Measurements from ENCODE around the gene APIP.

Gene APIP

GRCh38 chr11:34944692-34945091 lies 28.5 kb upstream of the APIP start:
- no peaks in the 10 kb centered on the region for H3K27me3 ChIP-seq (ENCODE audit: low read length)
- H3K9ac ChIP-seq (ENCODE audit: low read length): no peak overlapping the region
- H3K36me3 ChIP-seq (ENCODE audit: low read length): peaks cover 3% of the 10 kb centered on the region; the same call in 1 of the 2 replicates
- peaks cover 3% of the 10 kb centered on the region; the same call in 1 of the 2 replicates for H3K9me3 ChIP-seq (ENCODE audit: insufficient read depth, low read length)
- no peak overlapping the region for H2AFZ ChIP-seq (ENCODE audit: low read depth, low read length, severe bottlenecking)
- H3F3A ChIP-seq (ENCODE audit: insufficient read depth): no peaks in the 10 kb centered on the region
- H3K4me2 ChIP-seq (ENCODE audit: low read depth, low read length, poor library complexity, severe bottlenecking): no peak overlapping the region
- H3K27ac ChIP-seq (ENCODE audit: low read depth, low read length): no peak overlapping the region
- no peaks in the 10 kb centered on the region for H3K9me2 ChIP-seq (replicated peaks; ENCODE audit: insufficient read depth, low read length)
- H4K20me1 ChIP-seq (ENCODE audit: low read depth, low read length): 0 out of 2 replicates have a peak, but pooled peaks cover 4% of the 10 kb centered on the region
- no peak for TF ChIP-seq EZH2phosphoT487 (conservative IDR thresholded peaks at IDR 0.05; ENCODE audit: low read length)
- TF ChIP-seq CTCF (IDR thresholded peaks at IDR 0.05; ENCODE audit: insufficient read depth, low read length, poor library complexity, severe bottlenecking): no peak
- no peaks in the 10 kb centered on the region for H3K79me2 ChIP-seq (ENCODE audit: insufficient read depth, low read length)
- no peak overlapping the region for H3K4me3 ChIP-seq (ENCODE audit: insufficient read depth, low read length, poor library complexity, severe bottlenecking)

DNA sequence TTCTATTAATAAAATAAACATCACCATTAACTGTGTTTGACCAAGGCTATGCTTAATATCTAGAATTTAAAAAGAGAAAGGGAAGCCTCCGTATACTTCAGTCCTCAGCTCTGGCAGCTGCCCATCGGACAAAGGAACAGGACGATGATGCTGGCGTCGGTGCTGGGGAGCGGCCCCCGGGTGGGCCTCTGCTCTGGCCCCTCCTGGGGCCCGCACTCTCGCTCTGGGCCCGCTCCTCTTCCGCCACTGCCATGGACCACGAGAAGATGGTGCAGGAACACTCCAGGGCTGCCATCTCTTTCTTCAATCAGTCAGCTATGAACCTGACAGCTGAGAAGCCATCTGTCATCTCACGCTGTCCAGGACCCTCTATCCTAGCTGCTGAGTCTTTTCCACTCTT lies 25.5 kb upstream of the APIP start:
- Histone ChIP-seq H3K4me2 (ENCODE audit: low read depth, low read length, poor library complexity, severe bottlenecking) (no peak overlapping the region), H3K9me3 (ENCODE audit: insufficient read depth, low read length) (peaks cover 3% of the 10 kb centered on the region; the same call in 1 of the 2 replicates), H3K27ac (ENCODE audit: low read depth, low read length) (no peak overlapping the region), H3K9ac (ENCODE audit: low read length) (no peak overlapping the region), H3K36me3 (ENCODE audit: low read length) (peaks cover 3% of the 10 kb centered on the region; the same call in 1 of the 2 replicates), H2AFZ (ENCODE audit: low read depth, low read length, severe bottlenecking) (no peak overlapping the region), H3K79me2 (ENCODE audit: insufficient read depth, low read length) (no peaks in the 10 kb centered on the region), H4K20me1 (ENCODE audit: low read depth, low read length) (0 out of 2 replicates have a peak, but pooled peaks cover 4% of the 10 kb centered on the region), H3K27me3 (ENCODE audit: low read length) (no peaks in the 10 kb centered on the region), H3F3A (ENCODE audit: insufficient read depth) (no peaks in the 10 kb centered on the region), H3K4me3 (ENCODE audit: insufficient read depth, low read length, poor library complexity, severe bottlenecking) (no peak overlapping the region), H3K9me2 (replicated peaks; ENCODE audit: insufficient read depth, low read length) (no peaks in the 10 kb centered on the region)
- no peak for TF ChIP-seq EZH2phosphoT487 (conservative IDR thresholded peaks at IDR 0.05; ENCODE audit: low read length)
- no peak for TF ChIP-seq CTCF (IDR thresholded peaks at IDR 0.05; ENCODE audit: insufficient read depth, low read length, poor library complexity, severe bottlenecking)

DNA sequence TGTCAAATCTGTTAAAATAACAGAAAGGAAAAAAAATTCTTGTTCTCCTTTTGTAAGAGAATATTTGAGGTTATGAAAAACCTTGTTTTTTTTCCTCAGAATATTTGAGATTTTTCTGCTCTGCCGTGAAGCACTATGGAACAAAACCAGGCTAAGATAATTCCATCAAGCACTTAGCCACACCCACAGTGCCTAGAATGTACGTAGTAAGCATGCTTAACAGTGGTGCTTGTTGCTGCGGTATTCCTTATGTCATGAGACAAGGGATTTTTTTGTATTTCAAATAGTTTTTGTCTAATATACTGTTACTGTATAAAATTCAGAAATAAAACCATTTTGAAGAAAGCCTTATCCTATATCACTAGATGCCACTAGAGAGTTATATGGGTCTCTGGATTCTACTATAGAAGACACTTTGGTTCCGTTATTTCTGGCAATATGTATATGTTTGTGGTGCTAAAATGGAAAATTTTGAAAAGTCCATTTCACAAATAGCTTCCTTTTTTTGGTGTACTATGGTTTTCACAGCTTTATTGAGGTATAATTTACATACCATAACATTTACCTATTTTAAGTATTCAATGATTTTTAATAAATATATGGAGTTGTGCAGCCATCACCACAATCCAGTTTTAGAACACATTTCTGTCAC lies 24.0 kb upstream of the APIP start:
- Histone ChIP-seq H3K4me2 (ENCODE audit: low read depth, low read length, poor library complexity, severe bottlenecking) (no peak overlapping the region), H3F3A (ENCODE audit: insufficient read depth) (no peaks in the 10 kb centered on the region), H3K9me3 (ENCODE audit: insufficient read depth, low read length) (peaks cover 3% of the 10 kb centered on the region; the same call in 1 of the 2 replicates), H3K27ac (ENCODE audit: low read depth, low read length) (no peak overlapping the region), H3K4me3 (ENCODE audit: insufficient read depth, low read length, poor library complexity, severe bottlenecking) (no peak overlapping the region), H3K9me2 (replicated peaks; ENCODE audit: insufficient read depth, low read length) (no peaks in the 10 kb centered on the region), H2AFZ (ENCODE audit: low read depth, low read length, severe bottlenecking) (no peak overlapping the region), H4K20me1 (ENCODE audit: low read depth, low read length) (0 out of 2 replicates have a peak, but pooled peaks cover 4% of the 10 kb centered on the region), H3K9ac (ENCODE audit: low read length) (no peak overlapping the region), H3K27me3 (ENCODE audit: low read length) (no peaks in the 10 kb centered on the region), H3K36me3 (ENCODE audit: low read length) (peaks cover 3% of the 10 kb centered on the region; the same call in 1 of the 2 replicates), H3K79me2 (ENCODE audit: insufficient read depth, low read length) (no peaks in the 10 kb centered on the region)
- no peak for TF ChIP-seq EZH2phosphoT487 (conservative IDR thresholded peaks at IDR 0.05; ENCODE audit: low read length)
- TF ChIP-seq CTCF (IDR thresholded peaks at IDR 0.05; ENCODE audit: insufficient read depth, low read length, poor library complexity, severe bottlenecking): no peak

Data from SU-DHL-6 (cell line).